Ascending aorta (tissue), 2 donors: ENCODE measurements around the gene SPECC1L. TPM values are rescaled to one million over a fixed set of nuclear protein-coding genes. Genes with fewer than 3 reads are reported as not detected.

Source experiments
- DNase-seq, 2 donors: peaks; one replicate each; pipeline ENCODE4 v3.0.0-alpha.2; 2019; ENCODE audit warnings: low spot score in 2 of 2
- H3K27ac ChIP-seq, 2 donors: fragments of 200-600 bp; sonication (generic); one replicate each; pipeline ENCODE4 v1.5.1; 2016 to 2017; ENCODE audit warnings: mild to moderate bottlenecking in 1 of 2
- H3K27me3 ChIP-seq: fragments of 200-600 bp; sonication (generic); one replicate; pipeline ENCODE4 v1.5.1; 2017
- H3K36me3 ChIP-seq, 2 donors: fragments of 200-600 bp; sonication (generic); one replicate each; pipeline ENCODE4 v1.5.1; 2016
- H3K4me1 ChIP-seq, 2 donors: fragments of 200-600 bp; sonication (generic); one replicate each; pipeline ENCODE4 v1.5.1; 2016 to 2017; ENCODE audit warnings: mild to moderate bottlenecking in 1 of 2
- H3K4me3 ChIP-seq, 2 donors: fragments of 200-600 bp; sonication (generic); one replicate each; pipeline ENCODE4 v1.5.1; 2016 to 2017; ENCODE audit warnings: mild to moderate bottlenecking in 1 of 2
- H3K9me3 ChIP-seq, 2 donors: fragments of 200-600 bp; sonication (generic); one replicate each; pipeline ENCODE4 v1.5.1; 2016
- intact Hi-C: fragments of 100-400 bp; cut with DNase I; formaldehyde crosslinking; loops from one replicate; pipeline ENCODE4 v1.15.1; 2023
- total RNA-seq: library from RNA; depleted of rRNA; stranded (reverse); fragments of >200 nt; gene quantifications from one replicate; pipeline ENCODE4 v1.1.0, GENCODE V29; 2016
- TF ChIP-seq, protein P1 (sequence below), 3 experiments: fragments of 200-600 bp in 2 of 3; fragments of 450-650 bp in 1 of 3; sonication (generic) in 2 of 3; IDR thresholded peaks; one replicate each; pipeline ENCODE4 v1.5.1; 2016 to 2019; ENCODE audit warnings: antibody characterized with exemption in 3 of 3, mild to moderate bottlenecking in 1 of 3, moderate library complexity in 1 of 3

SPECC1L gene
- total RNA-seq, 1 donor from 2014 or later, result 66.9 TPM

DNA sequence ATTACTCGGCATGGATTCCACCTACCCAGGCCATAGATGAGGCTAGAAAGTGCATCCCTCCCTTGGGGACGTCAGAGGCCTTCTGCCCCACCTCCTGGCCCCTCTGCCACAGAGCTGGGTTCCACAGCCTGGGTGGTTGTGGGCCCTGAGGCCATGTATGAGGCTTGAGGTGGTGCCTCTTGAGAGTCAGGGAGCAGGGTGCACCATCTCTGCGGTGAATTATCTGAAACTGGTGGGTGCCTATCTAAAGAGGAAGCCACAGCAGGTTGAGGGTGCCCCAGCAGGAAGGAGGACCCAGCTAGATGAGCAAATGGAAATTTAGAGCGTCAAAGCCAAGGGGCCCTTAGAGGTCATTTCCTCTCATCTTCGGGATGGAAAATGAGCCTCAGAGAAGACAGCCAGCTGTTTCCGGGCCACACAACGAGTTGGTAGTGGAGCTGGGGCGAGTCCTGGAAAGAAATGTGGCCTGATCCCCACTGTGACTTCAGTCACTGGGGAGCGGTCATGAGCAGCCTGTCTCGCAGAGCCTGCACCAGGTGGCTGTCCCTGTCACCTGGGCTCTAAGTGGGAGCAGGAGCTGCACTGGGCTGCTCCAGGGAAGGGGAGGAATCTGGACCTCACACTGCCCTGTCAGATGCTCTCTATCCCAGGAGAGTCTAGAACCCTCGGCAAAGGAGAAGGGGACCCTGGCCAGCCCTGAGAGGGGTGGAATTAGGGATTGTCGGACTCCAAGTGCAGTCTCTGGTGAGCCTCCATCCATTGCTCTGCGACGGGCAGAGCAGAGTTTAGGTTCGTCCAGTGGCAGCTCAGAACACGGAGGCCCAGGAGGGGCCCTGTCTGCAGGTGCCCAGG, 164.1 kb downstream of the SPECC1L start:
- H3K9me3 ChIP-seq, result no peaks in the 10 kb centered on the region
- intact Hi-C loops, result no loop called here
- no peaks in the 10 kb centered on the region for H3K27me3 ChIP-seq
- no peak overlapping the region for H3K27ac ChIP-seq
- TF ChIP-seq, protein P1, sequence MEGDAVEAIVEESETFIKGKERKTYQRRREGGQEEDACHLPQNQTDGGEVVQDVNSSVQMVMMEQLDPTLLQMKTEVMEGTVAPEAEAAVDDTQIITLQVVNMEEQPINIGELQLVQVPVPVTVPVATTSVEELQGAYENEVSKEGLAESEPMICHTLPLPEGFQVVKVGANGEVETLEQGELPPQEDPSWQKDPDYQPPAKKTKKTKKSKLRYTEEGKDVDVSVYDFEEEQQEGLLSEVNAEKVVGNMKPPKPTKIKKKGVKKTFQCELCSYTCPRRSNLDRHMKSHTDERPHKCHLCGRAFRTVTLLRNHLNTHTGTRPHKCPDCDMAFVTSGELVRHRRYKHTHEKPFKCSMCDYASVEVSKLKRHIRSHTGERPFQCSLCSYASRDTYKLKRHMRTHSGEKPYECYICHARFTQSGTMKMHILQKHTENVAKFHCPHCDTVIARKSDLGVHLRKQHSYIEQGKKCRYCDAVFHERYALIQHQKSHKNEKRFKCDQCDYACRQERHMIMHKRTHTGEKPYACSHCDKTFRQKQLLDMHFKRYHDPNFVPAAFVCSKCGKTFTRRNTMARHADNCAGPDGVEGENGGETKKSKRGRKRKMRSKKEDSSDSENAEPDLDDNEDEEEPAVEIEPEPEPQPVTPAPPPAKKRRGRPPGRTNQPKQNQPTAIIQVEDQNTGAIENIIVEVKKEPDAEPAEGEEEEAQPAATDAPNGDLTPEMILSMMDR (IDR thresholded peaks at IDR 0.05), result no peak
- H3K36me3 ChIP-seq, result no peaks in the 10 kb centered on the region
- no peak overlapping the region for H3K4me3 ChIP-seq
- peaks cover 4 to 11% of the 10 kb centered on the region in 2 donors for H3K4me1 ChIP-seq
- DNase-seq, result peak in 1 of 2 donors; percentile 8

DNA sequence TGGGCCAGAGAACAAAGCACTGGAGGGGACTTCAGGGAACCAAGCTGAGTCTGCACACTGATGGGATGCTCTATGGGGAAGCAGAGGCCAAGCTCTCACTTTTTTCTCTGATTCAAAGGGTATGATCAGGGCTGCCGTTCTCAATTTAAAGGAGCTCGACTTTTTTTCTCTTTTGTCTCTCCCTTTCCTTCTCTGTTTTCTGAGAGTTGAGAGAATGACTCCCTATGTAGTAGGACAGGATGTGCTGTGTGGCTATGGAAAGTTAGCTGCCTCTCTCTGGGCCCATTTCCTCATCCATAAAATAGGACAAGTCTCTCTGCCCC, 164.7 kb downstream of the SPECC1L start:
- H3K4me1 ChIP-seq, result peaks cover 4 to 11% of the 10 kb centered on the region in 2 donors
- H3K27me3 ChIP-seq, result no peaks in the 10 kb centered on the region
- TF ChIP-seq, protein P1 (IDR thresholded peaks at IDR 0.05), result no peak
- no peaks in the 10 kb centered on the region for H3K9me3 ChIP-seq
- no peak overlapping the region for H3K4me3 ChIP-seq
- no peak overlapping the region for H3K27ac ChIP-seq
- H3K36me3 ChIP-seq, result no peaks in the 10 kb centered on the region
- no peak for DNase-seq
- intact Hi-C loops, result no loop called here

DNA sequence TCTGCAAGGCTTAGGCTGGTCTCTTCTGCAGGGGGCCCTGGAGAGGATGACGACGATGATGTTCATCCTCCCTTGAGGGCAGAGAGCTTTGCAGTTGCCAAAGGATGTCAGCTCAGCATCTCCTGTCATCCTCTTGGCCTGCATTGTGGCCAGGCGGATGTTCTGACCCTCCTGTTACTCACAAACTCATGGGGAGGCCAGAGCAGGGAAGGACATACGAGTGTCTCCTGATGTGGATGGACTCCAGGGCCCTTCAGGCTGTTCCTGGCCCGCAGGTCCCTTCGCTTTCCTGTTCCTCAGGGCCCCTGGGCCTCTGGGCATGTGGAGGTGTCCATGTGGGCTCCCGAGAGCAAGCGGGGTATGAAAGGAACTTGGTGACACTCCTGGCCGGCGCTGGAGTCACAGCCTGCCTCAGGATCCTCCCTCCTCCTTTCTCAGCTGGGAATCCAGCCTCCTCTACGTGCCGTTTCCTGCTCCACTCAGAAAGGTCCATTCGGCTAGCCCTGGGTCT, 165.3 kb downstream of the SPECC1L start:
- Histone ChIP-seq H3K4me1 (peaks cover 4 to 11% of the 10 kb centered on the region in 2 donors), H3K27ac (no peak overlapping the region), H3K36me3 (no peaks in the 10 kb centered on the region), H3K9me3 (no peaks in the 10 kb centered on the region), H3K4me3 (no peak overlapping the region), H3K27me3 (no peaks in the 10 kb centered on the region)
- TF ChIP-seq, protein P1 (IDR thresholded peaks at IDR 0.05), result no peak
- no peak for DNase-seq
- intact Hi-C loops, result no loop called here

DNA sequence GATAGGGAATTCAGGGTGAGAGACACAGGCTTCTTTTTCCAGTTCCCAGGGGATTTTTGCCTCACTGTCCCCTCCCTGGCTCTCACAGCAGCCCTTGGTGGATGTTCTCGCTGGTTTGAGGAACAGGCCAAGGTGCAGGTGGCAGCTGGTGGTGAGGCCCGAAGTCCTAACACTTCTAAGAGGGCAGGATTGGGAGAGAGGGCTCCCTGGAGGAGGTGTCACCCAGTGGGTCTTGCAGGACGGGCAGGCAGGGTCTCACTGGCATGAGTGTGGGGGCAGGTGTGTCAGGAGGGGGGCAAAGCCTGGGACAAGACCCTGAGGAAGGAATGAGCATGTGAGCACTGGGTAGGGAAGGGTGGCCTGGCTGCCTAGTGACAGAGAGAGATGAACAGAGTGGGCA, 165.9 kb downstream of the SPECC1L start:
- Histone ChIP-seq H3K36me3 (no peaks in the 10 kb centered on the region), H3K4me1 (peaks cover 4 to 17% of the 10 kb centered on the region in 2 donors), H3K4me3 (no peak overlapping the region), H3K27me3 (no peaks in the 10 kb centered on the region), H3K9me3 (no peaks in the 10 kb centered on the region), H3K27ac (no peak overlapping the region)
- intact Hi-C loops, result no loop called here
- TF ChIP-seq, protein P1 (IDR thresholded peaks at IDR 0.05), result no peak
- DNase-seq, result peak in 1 of 2 donors; percentile 0

DNA sequence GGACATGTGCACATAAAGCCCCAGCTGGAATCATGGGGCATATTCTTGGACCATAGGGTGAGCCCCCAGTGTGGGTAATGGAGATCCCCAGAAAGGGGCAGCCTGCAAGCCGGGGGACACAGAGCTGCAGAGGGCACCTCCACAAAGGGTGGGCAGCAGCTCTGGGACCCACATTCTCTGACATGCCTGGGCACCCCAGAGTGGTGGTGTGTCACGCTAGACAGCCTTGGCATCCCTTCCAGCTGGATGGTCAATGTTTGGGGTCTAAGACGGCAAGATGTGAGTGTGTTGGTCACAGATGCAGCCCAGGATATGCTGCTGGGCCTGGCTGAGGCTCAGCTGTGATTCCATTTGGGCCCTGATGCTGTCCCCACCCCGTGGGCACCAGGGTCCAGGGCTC, 166.5 kb downstream of the SPECC1L start:
- Histone ChIP-seq H3K9me3 (no peaks in the 10 kb centered on the region), H3K4me1 (peaks cover 4 to 18% of the 10 kb centered on the region in 2 donors), H3K27me3 (no peaks in the 10 kb centered on the region), H3K36me3 (no peaks in the 10 kb centered on the region), H3K27ac (no peak overlapping the region), H3K4me3 (no peak overlapping the region)
- peak in 1 of 2 donors; percentile 38 for DNase-seq
- intact Hi-C loops, result no loop called here
- TF ChIP-seq, protein P1 (IDR thresholded peaks at IDR 0.05), result no peak
